Endothelial cell of umbilical vein (primary cell): ENCODE measurements around the gene HDAC9. TPM values are rescaled to one million over a fixed set of nuclear protein-coding genes. Genes with fewer than 3 reads are reported as not detected.

Experiments
- BruUV-seq: library from RNA; stranded (reverse); fragments of 400-500 nt; replicated peaks from 2 replicates; lab custom pipeline; 2021; lab: Mats Ljungman, UMichigan
- CTCF ChIA-PET: fragments of 300-600, 350-600 bp; sonication (Branson Sonifier 250); formaldehyde crosslinking; loops from one replicate; lab custom pipeline; 2021; ENCODE audit warnings: antibody characterized with exemption, inconsistent platforms; lab: Charles Lee
- POLR2A ChIA-PET: fragments of 300-600, 350-600 bp; sonication (Branson Sonifier 250); formaldehyde crosslinking; loops from one replicate; lab custom pipeline; 2021; ENCODE audit warnings: antibody characterized with exemption, inconsistent platforms; lab: Charles Lee
- DNase-seq: peaks from one replicate; pipeline ENCODE4 v3.0.0-alpha.2; 2011; ENCODE audit warnings: low read depth, low spot score
- FAIRE-seq: peaks from 2 replicates; lab custom pipeline; 2011; peaks lifted over from hg19 to GRCh38; lab: Jason Lieb, UNC
- H2AFZ ChIP-seq: 2 replicates; pipeline ENCODE4 v1.6.0; 2012; ENCODE audit warnings: low read depth, low read length, control low read depth, inconsistent platforms
- H3K27ac ChIP-seq: 2 replicates; pipeline ENCODE4 v1.5.1; 2011; ENCODE audit warnings: low read depth, mild to moderate bottlenecking, control low read depth, low read length, moderate library complexity; ENCODE audit not compliant: insufficient read depth
- H3K27me3 ChIP-seq, 2 experiments: 2 replicates each; pipeline versions ENCODE4 v1.6.0 to v1.6.1; 2011; ENCODE audit warnings: low read length in 2 of 2, mixed read lengths in 1 of 2; ENCODE audit not compliant: control insufficient read depth in 2 of 2, insufficient read depth in 2 of 2
- H3K36me3 ChIP-seq, 2 experiments: 2 replicates in 1 of 2; 3 replicates in 1 of 2; pipeline ENCODE4 v1.5.1; 2011; ENCODE audit warnings: low read length in 2 of 2, mild to moderate bottlenecking in 1 of 2, moderate library complexity in 1 of 2; ENCODE audit not compliant: control insufficient read depth in 2 of 2, insufficient read depth in 2 of 2; ENCODE audit errors: extremely low read depth in 1 of 2
- H3K4me1 ChIP-seq: 3 replicates; pipeline ENCODE4 v1.5.1; 2011; ENCODE audit warnings: mild to moderate bottlenecking, low read length; ENCODE audit not compliant: control insufficient read depth, insufficient read depth; ENCODE audit errors: extremely low read depth
- H3K4me2 ChIP-seq: 2 replicates; pipeline ENCODE4 v1.6.1; 2011; ENCODE audit warnings: low read length, control low read depth, mixed read lengths; ENCODE audit not compliant: insufficient read depth
- H3K4me3 ChIP-seq, 3 experiments: fragments of 200-600 bp in 1 of 3; sonication (generic), shearing (Covaris generic) in 1 of 3; replicated peaks in 1 of 3; 2 replicates each; pipeline ENCODE4 v1.5.1; 2011 to 2016; ENCODE audit warnings: control low read depth in 3 of 3, low read length in 3 of 3, mild to moderate bottlenecking in 2 of 3, inconsistent platforms in 1 of 3, low read depth in 1 of 3, moderate library complexity in 1 of 3; ENCODE audit not compliant: insufficient read depth in 1 of 3
- H3K79me2 ChIP-seq: 2 replicates; pipeline ENCODE4 v1.6.0; 2012; ENCODE audit warnings: low read length, inconsistent platforms; ENCODE audit not compliant: control insufficient read depth, insufficient read depth
- H3K9ac ChIP-seq: replicated peaks from 2 replicates; pipeline ENCODE3; 2011; ENCODE audit warnings: low read length, control low read depth; ENCODE audit not compliant: insufficient read depth; ENCODE audit errors: extremely low read depth
- H3K9me1 ChIP-seq: replicated peaks from 3 replicates; pipeline ENCODE4 v1.6.0; 2011; ENCODE audit warnings: mild to moderate bottlenecking, low read length; ENCODE audit not compliant: control insufficient read depth, insufficient read depth; ENCODE audit errors: extremely low read depth
- H3K9me3 ChIP-seq: replicated peaks from 2 replicates; pipeline ENCODE4 v1.5.1; 2012; ENCODE audit warnings: low read length, inconsistent platforms; ENCODE audit not compliant: control insufficient read depth, insufficient read depth
- H4K20me1 ChIP-seq: replicated peaks from 2 replicates; pipeline ENCODE3; 2011; ENCODE audit warnings: mild to moderate bottlenecking, low read length; ENCODE audit not compliant: control insufficient read depth, insufficient read depth; ENCODE audit errors: extremely low read depth
- CTCF ChIP-seq, 2 donors: IDR thresholded peaks; 1 replicate in 1 of 2; 2 replicates in 1 of 2; pipeline ENCODE4 v1.5.1; 2011; ENCODE audit warnings: low read length in 2 of 2, mild to moderate bottlenecking in 2 of 2, moderate library complexity in 2 of 2, control low read depth in 1 of 2, inconsistent platforms in 1 of 2, low read depth in 1 of 2; ENCODE audit not compliant: insufficient read depth in 1 of 2; ENCODE audit errors: extremely low read depth in 1 of 2
- EZH2 ChIP-seq: IDR thresholded peaks from 2 replicates; pipeline ENCODE4 v1.6.1; 2012; ENCODE audit warnings: borderline replicate concordance, low read depth, mild to moderate bottlenecking, moderate library complexity, low read length, inconsistent platforms; ENCODE audit not compliant: severe bottlenecking
- FOS ChIP-seq: IDR thresholded peaks from 2 replicates; pipeline ENCODE4 v1.6.1; 2011; ENCODE audit warnings: mild to moderate bottlenecking, low read length, moderate library complexity, borderline replicate concordance; ENCODE audit not compliant: insufficient read depth
- GATA2 ChIP-seq: IDR thresholded peaks from 2 replicates; pipeline ENCODE4 v1.7.0; 2011; ENCODE audit warnings: low read depth, mild to moderate bottlenecking, moderate library complexity, mixed read lengths, low read length; ENCODE audit not compliant: insufficient read length, insufficient read depth
- JUN ChIP-seq: IDR thresholded peaks from 2 replicates; pipeline ENCODE4 v1.6.1; 2011; ENCODE audit warnings: borderline replicate concordance, low read depth; ENCODE audit not compliant: insufficient read length, insufficient read depth
- MAX ChIP-seq: IDR thresholded peaks from 2 replicates; pipeline ENCODE4 v1.6.1; 2011; ENCODE audit not compliant: insufficient read depth, insufficient read length
- MYC ChIP-seq: IDR thresholded peaks from one replicate; pipeline ENCODE4 v1.6.1; 2011; ENCODE audit warnings: mild to moderate bottlenecking, low read depth, low read length
- POLR2A ChIP-seq: IDR thresholded peaks from 2 replicates; pipeline ENCODE4 v1.6.1; 2012; ENCODE audit warnings: low read depth, mild to moderate bottlenecking, control low read depth, low read length
- POLR2AphosphoS5 ChIP-seq: IDR thresholded peaks from 2 replicates; pipeline ENCODE4 v1.6.1; 2012; ENCODE audit warnings: low read depth, mild to moderate bottlenecking, control low read depth, low read length, moderate library complexity; ENCODE audit not compliant: insufficient read depth
- dilution Hi-C: fragments of 300-500 bp; cut with MboI; formaldehyde crosslinking; loops from one replicate; pipeline ENCODE4 v1.15.0; 2019; ENCODE audit warnings: low sequenced_read_pairs; ENCODE audit not compliant: extremely low pct_ligation_motif_present
- intact Hi-C: fragments of 100-400 bp; cut with micrococcal nuclease; formaldehyde crosslinking; loops from one replicate; pipeline ENCODE4 v1.10.0; 2022
- polyA plus RNA-seq, 4 experiments: library from polyadenylated mRNA; depleted of rRNA in 3 of 4; stranded (reverse) in 3 of 4; unstranded in 1 of 4; fragments of >200 nt; gene quantifications; 2 replicates each; pipeline versions ENCODE4 v1.2.1 to v1.2.3, GENCODE V29; 2011 to 2012; ENCODE audit warnings: missing spikeins in 1 of 4
- total RNA-seq: library from RNA; stranded (reverse); gene quantifications from 2 replicates; pipeline ENCODE4 v1.2.3, GENCODE V29; 2021

The HDAC9 gene
- total and polyA plus RNA-seq, 2 donors (not counting 3 experiments of a cell fraction or from before 2014, with no cell fraction given) = 1.8 to 11.6 TPM

GRCh38 chr7:18468795-18469194, 26.8 kb upstream of the HDAC9 start:
- dilution Hi-C loops (no loop called here), intact Hi-C loops (no loop called here)
- TF ChIP-seq FOS = no peak
- TF ChIP-seq MYC = no peak
- TF ChIP-seq CTCF (IDR thresholded peaks at IDR 0.05; ENCODE audit: extremely low read depth in 1 of 2, insufficient read depth in 1 of 2, low read depth in 1 of 2, low read length in 2 of 2) = no peak
- no peak for TF ChIP-seq MAX
- no peaks in the 10 kb centered on the region for H3K27me3 ChIP-seq
- H3K9me3 ChIP-seq = no peaks in the 10 kb centered on the region
- H3K4me3 ChIP-seq = no peak overlapping the region
- H3K79me2 ChIP-seq = no peaks in the 10 kb centered on the region
- BruUV-seq = no TSS peak
- H3K4me1 ChIP-seq = no peaks in the 10 kb centered on the region
- FAIRE-seq = no peak
- DNase-seq = no peak
- POLR2A ChIA-PET = no interaction called here
- no peaks in the 10 kb centered on the region for H3K9me1 ChIP-seq
- no peak overlapping the region for H2AFZ ChIP-seq
- H3K36me3 ChIP-seq = no peaks in the 10 kb centered on the region
- H3K27ac ChIP-seq = no peak overlapping the region
- no peaks in the 10 kb centered on the region for H4K20me1 ChIP-seq
- H3K4me2 ChIP-seq = no peak overlapping the region
- CTCF ChIA-PET = interaction anchor here (1.3 to 2.2 kb wide), 2 partner anchors 12 to 23 kb away, joined by 4 to 5 read pairs; no protein-coding TSS in a partner anchor
- H3K9ac ChIP-seq = no peak overlapping the region

GRCh38 chr7:18469316-18469715, 26.2 kb upstream of the HDAC9 start:
- FAIRE-seq = no peak
- intact Hi-C loops (no loop called here), dilution Hi-C loops (no loop called here)
- Histone ChIP-seq H3K9me3 (no peaks in the 10 kb centered on the region), H2AFZ (no peak overlapping the region), H3K9me1 (no peaks in the 10 kb centered on the region), H3K79me2 (no peaks in the 10 kb centered on the region), H3K27ac (no peak overlapping the region), H3K4me1 (no peaks in the 10 kb centered on the region), H4K20me1 (no peaks in the 10 kb centered on the region), H3K36me3 (no peaks in the 10 kb centered on the region), H3K4me3 (no peak overlapping the region), H3K9ac (no peak overlapping the region), H3K27me3 (no peaks in the 10 kb centered on the region), H3K4me2 (no peak overlapping the region)
- DNase-seq = no peak
- TF ChIP-seq MYC = no peak
- TF ChIP-seq JUN = no peak
- TF ChIP-seq POLR2A = no peak
- TF ChIP-seq CTCF (IDR thresholded peaks at IDR 0.05; ENCODE audit: extremely low read depth in 1 of 2, insufficient read depth in 1 of 2, low read depth in 1 of 2, low read length in 2 of 2) = no peak
- TF ChIP-seq FOS = no peak
- TF ChIP-seq GATA2 = no peak
- no peak for TF ChIP-seq MAX
- no peak for TF ChIP-seq EZH2
- TF ChIP-seq POLR2AphosphoS5 = no peak
- CTCF ChIA-PET = interaction anchor here (1.1 to 2.2 kb wide), 7 partner anchors 11 to 102 kb away, joined by 3 to 7 read pairs (median 4); no protein-coding TSS in a partner anchor
- POLR2A ChIA-PET = no interaction called here
- no TSS peak for BruUV-seq
